Left renal cortex interstitium (tissue), 4 donors: Measurements from ENCODE around the gene DGLUCY. TPM values are rescaled to one million over a fixed set of nuclear protein-coding genes. Genes with fewer than 3 reads are reported as not detected.
"Not testable (repeated sequence)": the region's sequence is repeated elsewhere in the genome, so short reads cannot be mapped to it uniquely, and the experiment has no call there.

Experiments used
- DNase-seq, 4 donors: peaks; one replicate each; pipeline ENCODE4 v3.0.0-alpha.2; 2013; ENCODE audit warnings: low read depth in 4 of 4, low spot score in 2 of 4, missing footprints in 1 of 4
- polyA plus RNA-seq, 4 donors: library from polyadenylated mRNA; unstranded; fragments of 120-200 nt; gene quantifications; one replicate each; pipeline ENCODE4 v1.2.1, GENCODE V29; 2013; ENCODE audit not compliant: insufficient read length in 4 of 4

The DGLUCY gene
- polyA plus RNA-seq, 4 donors, result 60.1 to 85.2 (median 76.1) TPM

GRCh38 chr14:91253795-91254323, 140.0 kb downstream of the DGLUCY start:
- DNase-seq, result no peak

GRCh38 chr14:91254461-91254860, 140.6 kb downstream of the DGLUCY start:
- no peak for DNase-seq

- no peak for DNase-seq
Measured at GRCh38 chr14:91255026-91255695, 141.3 kb downstream of the DGLUCY start.

DNA sequence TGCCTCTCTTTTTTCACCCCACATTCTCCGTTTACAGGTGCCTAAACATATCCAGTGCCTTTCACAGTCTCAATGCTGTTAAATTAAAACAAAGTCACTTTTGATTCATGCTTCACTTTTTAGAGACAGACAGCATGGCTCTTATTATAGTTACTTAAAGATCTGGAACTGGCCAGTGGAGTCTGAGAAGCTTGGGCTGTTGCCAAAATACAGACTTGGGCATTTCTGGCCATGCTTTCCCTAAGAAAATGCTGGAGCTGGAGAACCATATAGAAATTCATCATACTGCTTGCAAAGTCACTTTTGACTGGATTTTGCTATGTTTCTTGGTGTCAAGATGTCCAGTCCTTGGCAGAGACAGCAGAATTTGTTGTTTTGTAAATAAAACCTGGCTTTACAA, 142.8 kb downstream of the DGLUCY start:
- no peak for DNase-seq

DNA sequence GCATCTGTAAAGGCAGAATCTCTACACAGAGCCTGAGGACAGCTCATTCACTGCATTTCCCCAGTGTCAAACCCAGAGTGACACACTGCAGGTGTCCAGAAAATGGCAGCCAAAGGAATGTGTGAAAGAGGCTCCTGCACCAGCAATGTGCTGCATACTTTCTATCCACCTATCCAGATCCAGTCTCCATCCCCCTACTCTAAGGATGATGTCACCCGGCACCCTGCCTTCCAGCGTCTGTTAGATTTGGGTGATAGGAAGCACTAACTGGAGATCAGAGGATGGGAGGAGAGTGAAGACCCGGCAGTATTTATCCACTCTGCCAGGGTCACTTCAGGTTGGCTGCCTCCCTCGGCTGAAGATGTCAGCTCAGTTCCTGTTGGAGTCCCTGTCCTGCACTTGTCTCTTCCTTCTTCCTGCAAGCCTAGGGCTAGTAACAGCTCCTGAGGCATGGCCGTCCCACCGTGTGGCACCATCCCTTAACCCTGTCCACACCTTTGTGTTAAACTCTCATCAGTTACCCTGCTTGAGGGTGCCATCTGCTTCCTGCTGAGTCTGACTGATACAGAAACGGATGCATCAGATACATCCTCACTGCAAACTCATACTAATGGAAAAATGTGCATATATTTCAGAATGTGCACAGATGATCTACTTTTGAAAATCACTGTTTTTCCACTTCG, 143.6 kb downstream of the DGLUCY start:
- DNase-seq, result no peak

DNA sequence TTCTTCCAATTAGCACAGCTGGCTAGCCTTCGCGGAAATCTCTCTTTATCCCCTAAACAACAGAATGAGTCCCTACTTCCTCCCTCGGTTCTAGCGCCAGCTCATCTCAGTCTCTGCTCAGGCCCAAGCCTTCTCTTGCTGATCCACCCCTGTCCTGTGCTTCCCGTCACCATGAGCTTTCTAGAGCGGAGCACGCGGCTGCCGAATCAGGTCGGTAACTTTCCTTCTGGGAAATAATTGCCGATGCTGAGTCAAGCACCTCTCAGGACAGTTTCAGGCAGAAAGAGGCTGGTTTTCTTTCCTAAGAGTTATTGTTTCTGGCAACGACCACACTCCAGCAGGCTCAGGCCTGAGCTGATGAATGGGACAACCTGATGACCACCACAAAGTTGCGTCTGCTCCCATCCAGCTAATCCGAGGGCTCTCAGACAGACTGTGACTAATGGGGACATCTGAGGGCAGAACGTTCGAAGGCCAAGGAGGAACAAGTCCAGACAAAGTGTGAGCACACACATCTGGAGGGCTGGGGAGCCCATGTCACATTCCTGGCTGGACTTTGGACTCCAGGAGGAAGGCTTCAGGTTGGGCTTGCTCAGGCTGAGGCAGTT, 144.2 kb downstream of the DGLUCY start:
- DNase-seq, result no peak

DNA sequence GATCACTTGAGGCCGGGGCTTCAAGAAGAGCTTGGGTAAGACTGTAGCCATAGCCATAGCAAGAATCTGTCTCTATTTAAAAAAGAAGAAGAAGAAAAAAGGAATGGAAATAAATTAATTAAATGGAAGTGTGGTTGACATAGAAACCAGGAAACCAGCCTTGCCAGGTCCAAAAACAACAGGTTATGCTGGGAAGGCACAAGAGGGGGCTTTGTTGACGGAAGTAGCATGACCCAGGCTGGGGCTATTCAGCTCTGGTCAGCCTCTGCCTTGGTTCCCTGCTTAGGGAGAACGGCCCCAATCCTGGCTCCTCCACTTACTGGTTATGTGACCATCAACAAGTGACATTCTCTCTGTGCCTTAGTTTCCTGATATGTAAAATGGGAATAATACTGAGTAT, 145.0 kb downstream of the DGLUCY start:
- DNase-seq, result no peak

GRCh38 chr14:91261115-91261514, 147.2 kb downstream of the DGLUCY start:
- DNase-seq, result no peak

DNA sequence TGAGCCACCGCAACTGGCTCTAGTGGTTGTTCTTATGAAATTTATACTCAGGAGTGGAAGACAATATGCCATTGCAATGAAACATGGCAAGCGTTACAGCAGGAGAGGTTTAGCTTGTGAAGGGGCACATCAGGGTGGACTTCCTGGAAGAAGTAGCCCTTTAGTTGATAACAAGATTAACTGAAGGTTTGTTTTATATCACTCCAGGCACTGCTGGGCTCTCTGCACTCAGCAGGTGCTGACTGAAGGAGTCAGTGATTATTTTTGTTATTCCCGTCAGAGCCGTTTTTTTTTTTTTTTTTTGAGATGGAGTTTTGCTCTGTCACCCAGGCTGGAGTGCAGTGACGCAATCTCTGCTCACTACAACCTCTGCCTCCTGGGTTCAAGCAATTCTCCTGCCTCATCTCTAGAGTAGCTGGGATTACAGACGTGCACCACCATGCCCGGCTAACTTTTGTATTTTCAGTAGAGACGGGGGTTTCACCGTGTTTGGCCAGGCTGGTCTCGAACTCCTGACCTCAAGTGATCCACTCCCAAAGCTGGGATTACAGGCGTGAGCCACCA, 148.2 kb downstream of the DGLUCY start:
- no peak for DNase-seq

- DNase-seq, result no peak
Measured at GRCh38 chr14:91263329-91263728, 149.5 kb downstream of the DGLUCY start.

DNA sequence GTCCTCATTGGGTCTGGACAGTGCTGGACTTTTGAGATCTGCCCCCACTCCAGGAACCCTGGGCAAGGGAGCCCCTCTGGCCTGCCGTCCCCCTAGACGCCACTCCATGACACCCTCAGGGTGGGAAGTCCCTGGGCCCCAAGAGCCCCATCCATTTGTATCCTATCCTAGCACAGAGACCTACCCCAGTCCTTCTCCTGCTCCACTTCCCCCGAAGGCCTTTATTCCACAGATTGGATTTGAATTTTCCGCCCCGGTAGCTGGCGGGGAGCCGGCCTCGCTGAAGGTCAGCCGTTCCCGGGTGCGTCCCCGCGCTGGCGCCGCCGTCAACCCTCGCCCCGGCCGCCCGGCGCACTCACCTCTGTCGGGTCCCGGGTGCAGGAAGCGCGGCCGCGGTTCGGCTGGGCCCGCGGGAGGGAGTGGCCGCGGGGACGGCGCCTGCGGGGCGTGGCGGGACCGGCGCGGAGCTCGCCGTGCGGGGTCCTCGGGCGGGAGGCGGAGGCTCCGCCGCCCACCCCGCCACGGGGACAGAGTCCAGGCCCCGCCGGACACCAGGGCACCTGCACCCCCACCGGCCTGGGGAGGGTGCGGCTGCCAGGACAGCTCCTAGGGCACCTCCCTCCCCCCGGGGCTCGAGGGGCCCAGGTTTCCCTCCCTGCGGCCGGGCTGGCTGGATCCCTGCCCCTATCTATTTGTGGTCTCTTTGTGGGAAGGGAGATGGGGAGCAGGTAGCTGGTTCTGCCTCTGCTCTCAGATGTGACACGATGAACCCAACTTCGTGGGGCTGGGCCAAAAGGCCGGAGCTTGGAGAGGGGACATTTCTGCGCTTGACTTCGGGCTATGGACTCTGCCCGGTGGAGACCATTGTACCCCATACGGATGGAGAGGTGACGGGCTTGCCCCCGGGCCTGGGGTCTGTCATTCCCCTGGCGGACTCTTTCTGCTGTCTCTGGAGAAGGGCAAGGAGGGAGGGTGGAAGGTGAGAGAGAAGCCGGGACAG, 150.6 kb downstream of the DGLUCY start:
- DNase-seq, result no peak

- DNase-seq, result no peak
Measured at GRCh38 chr14:91265404-91265803, 151.5 kb downstream of the DGLUCY start.

DNA sequence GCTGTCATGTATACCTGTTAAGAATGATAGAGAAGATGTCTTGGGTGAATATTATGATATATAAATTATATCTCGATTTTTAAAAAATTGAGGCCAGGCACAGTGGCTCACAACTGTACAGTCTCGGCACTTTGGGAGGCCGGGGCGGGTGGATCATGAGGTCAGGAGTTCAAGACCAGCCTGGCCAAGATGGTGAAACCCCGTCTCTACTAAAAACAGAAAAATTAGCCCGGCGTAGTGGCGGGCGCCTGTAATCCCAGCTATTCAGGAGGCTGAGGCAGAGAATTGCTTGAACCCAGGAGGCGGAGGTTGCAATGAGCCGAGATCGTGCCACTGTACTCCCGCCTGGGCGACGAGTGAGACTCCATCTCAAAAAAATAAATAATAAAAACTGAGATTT, 152.4 kb downstream of the DGLUCY start:
- DNase-seq, result not testable (repeated sequence)

DNA sequence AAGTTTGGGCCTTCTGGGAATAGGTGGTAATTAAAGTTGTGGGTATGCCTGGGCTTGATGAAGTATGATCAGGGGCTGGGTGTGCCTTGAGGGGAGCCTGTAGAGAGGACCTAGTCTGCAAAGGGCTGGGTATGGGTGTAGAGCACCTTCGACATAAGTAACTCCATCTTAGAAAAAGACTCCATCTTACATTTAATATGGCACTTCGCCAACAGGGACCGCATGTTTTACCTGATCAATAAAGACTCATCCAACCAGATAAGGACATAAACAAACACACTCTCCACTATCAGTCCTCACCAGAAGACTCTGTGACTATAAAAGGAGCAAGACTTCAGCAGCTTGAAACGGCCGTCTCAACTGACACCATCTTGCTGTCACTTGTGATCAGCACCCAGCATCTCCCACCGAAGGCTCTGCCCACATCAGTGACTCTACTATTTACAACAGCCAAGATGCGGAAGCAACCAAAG, 154.1 kb downstream of the DGLUCY start:
- DNase-seq, result no peak

DNA sequence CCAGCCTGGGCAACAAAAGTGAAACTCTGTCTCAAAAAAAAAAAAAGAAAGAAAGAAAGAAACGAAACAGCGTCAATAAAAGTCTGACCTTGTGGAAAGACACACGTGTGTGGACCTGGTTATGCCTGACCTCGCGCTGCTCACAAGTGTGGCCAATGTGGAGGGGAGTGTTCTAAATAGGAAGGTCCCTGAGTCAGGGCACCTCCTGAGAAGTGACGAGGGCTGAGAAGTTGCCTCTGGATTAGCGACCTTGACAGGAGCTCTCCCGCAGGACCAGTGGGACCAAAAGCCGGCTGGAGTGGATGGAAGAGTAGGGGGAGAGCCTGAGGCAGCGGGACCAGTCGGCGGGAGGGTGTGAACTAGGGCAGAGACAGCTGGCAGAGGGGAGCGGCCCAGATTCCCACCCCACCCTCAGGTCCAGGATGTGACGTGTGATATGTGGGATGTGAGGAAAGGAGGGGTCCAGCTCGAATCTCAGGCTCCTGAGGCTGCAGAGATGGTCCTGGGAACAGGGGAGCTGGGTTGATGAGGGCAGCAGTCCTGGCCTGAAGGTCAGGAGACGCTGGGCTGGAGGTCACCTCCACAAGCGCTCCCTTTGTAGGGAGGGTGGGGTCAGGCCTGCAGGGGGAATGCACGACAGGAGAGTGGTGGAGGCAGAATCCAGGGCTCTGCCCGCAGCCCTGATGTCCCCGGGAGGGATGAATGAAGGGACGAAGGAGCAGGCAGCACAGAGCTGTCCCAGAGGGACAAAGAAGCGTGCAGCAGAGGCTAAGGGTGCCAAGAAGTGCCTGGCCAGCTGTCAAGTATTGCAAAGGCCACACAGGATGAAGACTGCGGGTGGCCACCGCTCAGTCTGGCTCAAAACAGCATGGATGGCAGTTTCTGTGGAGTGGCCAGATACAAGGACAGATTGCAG, 155.5 kb downstream of the DGLUCY start:
- no peak for DNase-seq

- DNase-seq, result no peak
Measured at GRCh38 chr14:91270188-91270587, 156.3 kb downstream of the DGLUCY start.

DNA sequence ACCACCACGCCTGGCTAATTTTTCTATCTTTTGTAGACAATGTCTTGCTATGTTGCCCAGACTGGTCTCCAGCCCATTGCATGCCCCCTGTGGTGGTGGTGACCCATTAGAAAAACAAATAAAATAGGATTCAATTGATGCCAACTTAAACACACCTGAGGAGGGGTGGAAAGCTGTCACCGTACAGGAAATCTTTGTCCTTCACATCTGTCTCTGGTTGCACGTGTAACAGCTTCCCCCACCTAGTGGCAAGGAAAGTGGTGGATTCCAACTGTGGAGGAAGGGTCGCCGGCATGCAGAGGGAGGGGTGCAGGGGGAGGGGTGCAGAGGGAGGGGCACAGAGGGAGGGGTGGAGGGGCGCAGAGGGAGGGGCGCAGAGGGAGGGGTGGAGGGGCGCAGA, 156.7 kb downstream of the DGLUCY start:
- DNase-seq, result no peak

DNA sequence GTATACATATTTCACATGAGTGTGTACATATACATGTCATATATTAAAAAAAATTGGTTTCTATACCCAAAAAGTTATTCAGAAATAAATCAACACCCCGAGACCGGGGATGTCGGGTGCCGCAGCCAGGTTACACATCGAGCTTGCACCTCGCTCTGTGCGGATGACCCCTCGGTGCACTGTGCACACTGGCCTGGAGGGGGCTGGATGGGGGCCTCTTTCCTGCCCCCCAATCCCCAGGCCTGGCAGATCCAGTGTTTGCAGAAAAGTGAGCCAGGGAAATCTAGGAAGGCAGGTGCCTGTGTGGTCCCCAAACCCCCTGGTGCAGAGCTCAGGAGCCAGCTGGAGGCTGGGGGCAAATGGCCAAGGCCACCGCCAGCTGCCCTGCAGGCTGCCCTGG, 157.8 kb downstream of the DGLUCY start:
- no peak for DNase-seq
